H9 (cell line): ENCODE data around the gene EPC2. TPM values are rescaled to one million over a fixed set of nuclear protein-coding genes. Genes with fewer than 3 reads are reported as not detected.

Source experiments
- DNase-seq: peaks from one replicate; pipeline ENCODE4 v3.0.0-alpha.2; 2017
- H2AFZ ChIP-seq: one replicate; pipeline ENCODE4 v1.6.1; 2013; ENCODE audit warnings: mild to moderate bottlenecking, low read length, control low read depth, moderate library complexity
- H2AK5ac ChIP-seq: 2 replicates; pipeline ENCODE4 v1.6.1; 2013; ENCODE audit warnings: low read length, control low read depth, mixed read lengths; ENCODE audit not compliant: insufficient read length
- H2BK120ac ChIP-seq: one replicate; pipeline ENCODE4 v1.6.1; 2013; ENCODE audit warnings: low read depth, mild to moderate bottlenecking, low read length, control low read depth, inconsistent platforms; ENCODE audit not compliant: poor library complexity, severe bottlenecking
- H2BK12ac ChIP-seq: 2 replicates; pipeline ENCODE4 v1.6.1; 2013; ENCODE audit warnings: low read length, control low read depth, mixed read lengths, low read depth; ENCODE audit not compliant: insufficient read length
- H2BK15ac ChIP-seq: 2 replicates; pipeline ENCODE4 v1.6.1; 2013; ENCODE audit warnings: low read depth, low read length, control low read depth
- H2BK20ac ChIP-seq: one replicate; pipeline ENCODE4 v1.6.1; 2013; ENCODE audit warnings: low read depth, mild to moderate bottlenecking, low read length, control low read depth, inconsistent platforms; ENCODE audit not compliant: poor library complexity, severe bottlenecking
- H2BK5ac ChIP-seq: 2 replicates; pipeline ENCODE4 v1.6.1; 2013; ENCODE audit warnings: low read length, control low read depth, mixed read lengths; ENCODE audit not compliant: insufficient read length
- H3K14ac ChIP-seq: 2 replicates; pipeline ENCODE4 v1.6.1; 2013; ENCODE audit warnings: low read length, control low read depth; ENCODE audit not compliant: insufficient read depth
- H3K18ac ChIP-seq: 2 replicates; pipeline ENCODE4 v1.6.1; 2013; ENCODE audit warnings: low read depth, mild to moderate bottlenecking, mixed read lengths, low read length, control low read depth; ENCODE audit not compliant: insufficient read length
- H3K23ac ChIP-seq: 2 replicates; pipeline ENCODE4 v1.6.1; 2013; ENCODE audit warnings: low read length, control low read depth, mixed read lengths, low read depth; ENCODE audit not compliant: insufficient read length
- H3K23me2 ChIP-seq: 2 replicates; pipeline ENCODE4 v1.6.1; 2013; ENCODE audit warnings: low read depth, mild to moderate bottlenecking, mixed read lengths, low read length, control low read depth; ENCODE audit not compliant: insufficient read length, poor library complexity, severe bottlenecking
- H3K27ac ChIP-seq: 2 replicates; pipeline ENCODE4 v1.5.1; 2013; ENCODE audit warnings: low read length, control low read depth, mixed read lengths, low read depth; ENCODE audit not compliant: insufficient read length
- H3K27me3 ChIP-seq: 2 replicates; pipeline ENCODE4 v1.6.1; 2013; ENCODE audit warnings: low read length, control low read depth, inconsistent platforms; ENCODE audit not compliant: insufficient read depth
- H3K4ac ChIP-seq: 2 replicates; pipeline ENCODE4 v1.6.1; 2013; ENCODE audit warnings: low read depth, mild to moderate bottlenecking, control low read depth, inconsistent platforms, low read length, moderate library complexity
- H3K4me1 ChIP-seq: 2 replicates; pipeline ENCODE4 v1.6.1; 2013; ENCODE audit warnings: low read length, control low read depth, inconsistent platforms; ENCODE audit not compliant: insufficient read depth
- H3K4me2 ChIP-seq: 2 replicates; pipeline ENCODE4 v1.6.1; 2013; ENCODE audit warnings: low read length, control low read depth, mixed read lengths; ENCODE audit not compliant: insufficient read length, insufficient read depth
- H3K56ac ChIP-seq: 2 replicates; pipeline ENCODE4 v1.6.1; 2013; ENCODE audit warnings: low read depth, mild to moderate bottlenecking, mixed read lengths, low read length, control low read depth; ENCODE audit not compliant: insufficient read length
- H3K79me1 ChIP-seq: 2 replicates; pipeline ENCODE4 v1.6.1; 2013; ENCODE audit warnings: low read depth, mild to moderate bottlenecking, moderate library complexity, low read length, control low read depth, inconsistent platforms; ENCODE audit not compliant: insufficient read depth, poor library complexity, severe bottlenecking
- H3K79me2 ChIP-seq: 2 replicates; pipeline ENCODE4 v1.6.1; 2013; ENCODE audit warnings: low read length, control low read depth, inconsistent platforms; ENCODE audit not compliant: insufficient read depth
- H3K9ac ChIP-seq: 2 replicates; pipeline ENCODE4 v1.6.1; 2013; ENCODE audit warnings: low read length, control low read depth, mixed read lengths; ENCODE audit not compliant: insufficient read length; ENCODE audit errors: extremely low read depth
- H3K9me3 ChIP-seq: one replicate; pipeline ENCODE4 v1.6.1; 2013; ENCODE audit warnings: low read depth, low read length, inconsistent platforms; ENCODE audit not compliant: control insufficient read depth
- H3T11ph ChIP-seq: one replicate; pipeline ENCODE4 v1.6.1; 2013; ENCODE audit warnings: mild to moderate bottlenecking, low read length, control low read depth, inconsistent platforms
- H4K20me1 ChIP-seq: one replicate; pipeline ENCODE4 v1.6.1; 2013; ENCODE audit not compliant: control insufficient read depth, insufficient read length, insufficient read depth
- H4K5ac ChIP-seq: 2 replicates; pipeline ENCODE4 v1.6.1; 2013; ENCODE audit warnings: low read depth, mild to moderate bottlenecking, mixed read lengths, low read length, control low read depth; ENCODE audit not compliant: insufficient read length
- H4K8ac ChIP-seq: replicated peaks from 2 replicates; pipeline ENCODE4 v1.6.1; 2013; ENCODE audit warnings: low read length, control low read depth, mixed read lengths, low read depth; ENCODE audit not compliant: insufficient read length
- H4K91ac ChIP-seq: 2 replicates; pipeline ENCODE4 v1.6.1; 2013; ENCODE audit warnings: low read depth, mild to moderate bottlenecking, moderate library complexity, mixed read lengths, low read length, control low read depth; ENCODE audit not compliant: insufficient read length
- H3K27ac Mint-ChIP-seq, 3 experiments: 2 replicates in 2 of 3; 3 replicates in 1 of 3; pipeline ENCODE4 v1.8.0; 2020 to 2021; ENCODE audit warnings: mixed read lengths in 3 of 3, mild to moderate bottlenecking in 1 of 3, moderate library complexity in 1 of 3
- H3K27me3 Mint-ChIP-seq: 2 replicates; pipeline ENCODE4 v1.8.0; 2021; ENCODE audit warnings: low read depth, mild to moderate bottlenecking, moderate library complexity, mixed read lengths
- H3K36me3 Mint-ChIP-seq, 3 experiments: 2 replicates in 2 of 3; 3 replicates in 1 of 3; pipeline ENCODE4 v1.8.0; 2020 to 2021; ENCODE audit warnings: low read depth in 3 of 3, mixed read lengths in 3 of 3; ENCODE audit not compliant: insufficient read depth in 1 of 3
- H3K4me1 Mint-ChIP-seq, 2 experiments: 2 replicates each; pipeline ENCODE4 v1.8.0; 2020; ENCODE audit warnings: mixed read lengths in 2 of 2
- H3K4me3 Mint-ChIP-seq, 2 experiments: 2 replicates in 1 of 2; 3 replicates in 1 of 2; pipeline ENCODE4 v1.8.0; 2020 to 2021; ENCODE audit warnings: mild to moderate bottlenecking in 2 of 2, mixed read lengths in 2 of 2, moderate library complexity in 1 of 2
- H3K9me3 Mint-ChIP-seq, 2 experiments: 2 replicates in 1 of 2; 3 replicates in 1 of 2; pipeline ENCODE4 v1.8.0; 2020; ENCODE audit warnings: mild to moderate bottlenecking in 2 of 2, mixed read lengths in 2 of 2, moderate library complexity in 1 of 2
- WGBS: extraction: QIAGEN DNeasy Blood & Tissue Kit; methylation state at CpG from one replicate; pipeline ENCODE4 v1.1.7; 2013; ENCODE audit warnings: missing lambda C conversion rate, low lambda C conversion rate, mixed read lengths; ENCODE audit not compliant: insufficient read length; ENCODE audit errors: extremely low coverage; 5-methylcytosine and 5-hydroxymethylcytosine counted together
- total RNA-seq: library from RNA; stranded (reverse); gene quantifications from 2 replicates; pipeline ENCODE4 v1.2.1, GENCODE V29; 2021
- TF ChIP-seq, protein P1 (sequence below): fragments of 200-600 bp; sonication (generic); conservative IDR thresholded peaks from 3 replicates; pipeline ENCODE4 v1.8.0; 2021; ENCODE audit warnings: antibody characterized with exemption, mild to moderate bottlenecking

The EPC2 gene
- total RNA-seq, 1 experiment from 2014 or later = 31.3 TPM

DNA sequence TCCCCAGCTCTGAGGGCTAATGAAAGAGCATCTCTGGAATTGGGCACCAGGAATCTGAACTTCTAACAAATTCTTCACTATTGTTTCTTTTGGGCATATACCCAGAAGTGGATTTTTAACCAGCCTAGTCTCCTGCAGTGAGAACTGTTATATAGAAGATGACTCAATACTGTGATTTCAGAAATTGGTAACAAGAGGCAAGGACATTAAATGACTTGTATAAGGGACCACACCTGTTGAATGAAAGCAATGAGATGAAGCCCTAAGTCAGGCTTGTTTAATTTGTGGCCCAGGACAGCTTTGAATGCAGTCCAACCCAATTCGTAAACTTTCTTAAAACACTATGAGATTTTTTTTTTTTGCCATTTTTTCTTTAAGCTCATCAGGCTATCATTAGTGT, 57.9 kb downstream of the EPC2 start:
- Histone ChIP-seq H4K8ac (no peak overlapping the region), H4K20me1 (no peaks in the 10 kb centered on the region), H3K23ac (no peak overlapping the region), H2AK5ac (no peak overlapping the region), H2BK12ac (no peak overlapping the region), H3K4me1 (no peaks in the 10 kb centered on the region), H3K79me1 (peaks cover 4% of the 10 kb centered on the region), H3K79me2 (peaks cover 1% of the 10 kb centered on the region; the same call in 1 of the 2 replicates), H3K27ac (no peak overlapping the region), H4K91ac (no peak overlapping the region), H3K9me3 (peaks cover 6% of the 10 kb centered on the region), H3K56ac (no peak overlapping the region), H3K9ac (no peak overlapping the region), H2BK15ac (no peak overlapping the region), H3K27me3 (no peaks in the 10 kb centered on the region), H3K18ac (no peak overlapping the region), H3K23me2 (no peaks in the 10 kb centered on the region), H2BK5ac (no peak overlapping the region), H3K4ac (no peak overlapping the region), H3K4me2 (no peak overlapping the region), H2BK20ac (no peak overlapping the region), H2AFZ (no peak overlapping the region), H3K14ac (no peak overlapping the region), H3T11ph (no peak overlapping the region), H2BK120ac (no peak overlapping the region), H4K5ac (no peak overlapping the region)
- DNase-seq = no peak
- Mint-ChIP-seq H3K27ac (no peak overlapping the region), H3K9me3 (peaks cover 50% of the 10 kb centered on the region in 2 experiments), H3K4me1 (no peaks in the 10 kb centered on the region), H3K36me3 (peaks cover 61 to 76% (median 69%) of the 10 kb centered on the region in 3 experiments), H3K4me3 (no peak overlapping the region), H3K27me3 (no peaks in the 10 kb centered on the region; the same call in 1 of the 2 replicates)
- no CpG with 5 or more reads among the region's 1 CpG for WGBS
- TF ChIP-seq, protein P1, sequence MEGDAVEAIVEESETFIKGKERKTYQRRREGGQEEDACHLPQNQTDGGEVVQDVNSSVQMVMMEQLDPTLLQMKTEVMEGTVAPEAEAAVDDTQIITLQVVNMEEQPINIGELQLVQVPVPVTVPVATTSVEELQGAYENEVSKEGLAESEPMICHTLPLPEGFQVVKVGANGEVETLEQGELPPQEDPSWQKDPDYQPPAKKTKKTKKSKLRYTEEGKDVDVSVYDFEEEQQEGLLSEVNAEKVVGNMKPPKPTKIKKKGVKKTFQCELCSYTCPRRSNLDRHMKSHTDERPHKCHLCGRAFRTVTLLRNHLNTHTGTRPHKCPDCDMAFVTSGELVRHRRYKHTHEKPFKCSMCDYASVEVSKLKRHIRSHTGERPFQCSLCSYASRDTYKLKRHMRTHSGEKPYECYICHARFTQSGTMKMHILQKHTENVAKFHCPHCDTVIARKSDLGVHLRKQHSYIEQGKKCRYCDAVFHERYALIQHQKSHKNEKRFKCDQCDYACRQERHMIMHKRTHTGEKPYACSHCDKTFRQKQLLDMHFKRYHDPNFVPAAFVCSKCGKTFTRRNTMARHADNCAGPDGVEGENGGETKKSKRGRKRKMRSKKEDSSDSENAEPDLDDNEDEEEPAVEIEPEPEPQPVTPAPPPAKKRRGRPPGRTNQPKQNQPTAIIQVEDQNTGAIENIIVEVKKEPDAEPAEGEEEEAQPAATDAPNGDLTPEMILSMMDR = no peak
